Gastroesophageal sphincter (tissue), 4 donors: ENCODE results near the gene IL16. TPM values are rescaled to one million over a fixed set of nuclear protein-coding genes. Genes with fewer than 3 reads are reported as not detected.

ENCODE experiments used
- ATAC-seq: fragments of 150-250 bp; one replicate; pipeline ENCODE4 v1.9.1; 2016; ENCODE audit warnings: mild to moderate bottlenecking, moderate library complexity
- H3K27ac ChIP-seq, 4 donors: fragments of 200-600 bp; sonication (generic) in 3 of 4; 1 replicate in 3 of 4; 2 replicates in 1 of 4; pipeline ENCODE4 v1.5.1; 2016 to 2019
- H3K27me3 ChIP-seq: fragments of 200-600 bp; sonication (generic); one replicate; pipeline ENCODE4 v1.5.1; 2019
- H3K36me3 ChIP-seq, 2 donors: fragments of 200-600 bp; sonication (generic); one replicate each; pipeline ENCODE4 v1.5.1; 2019; ENCODE audit warnings: control low read depth in 1 of 2
- H3K4me1 ChIP-seq, 3 donors: fragments of 200-600 bp; sonication (generic); 1 replicate in 2 of 3; 2 replicates in 1 of 3; pipeline ENCODE4 v1.5.1; 2016 to 2019; ENCODE audit warnings: control low read depth in 2 of 3
- H3K4me3 ChIP-seq, 2 donors: fragments of 200-600 bp; sonication (generic); one replicate each; pipeline ENCODE4 v1.5.1; 2019; ENCODE audit warnings: mild to moderate bottlenecking in 1 of 2, moderate library complexity in 1 of 2
- H3K9me3 ChIP-seq, 3 donors: fragments of 200-600 bp; sonication (generic); one replicate each; pipeline ENCODE4 v1.5.1; 2017 to 2019; ENCODE audit warnings: control low read depth in 2 of 3
- EP300 ChIP-seq: sonication (generic); formaldehyde crosslinking; IDR thresholded peaks from one replicate; pipeline ENCODE4 v1.6.1; 2017; ENCODE audit warnings: antibody characterized with exemption, mild to moderate bottlenecking
- POLR2A ChIP-seq, 2 donors: fragments of 450-650 bp; IDR thresholded peaks; one replicate each; pipeline ENCODE4 v1.6.1; 2017; ENCODE audit warnings: antibody characterized with exemption in 2 of 2, mild to moderate bottlenecking in 2 of 2, moderate library complexity in 1 of 2
- POLR2AphosphoS5 ChIP-seq: sonication (generic); formaldehyde crosslinking; IDR thresholded peaks from one replicate; pipeline ENCODE4 v1.6.1; 2017; ENCODE audit warnings: antibody characterized with exemption
- WGBS, 2 donors: methylation state at CpG; one replicate each; pipeline ENCODE4 v1.1.5; 2018; ENCODE audit warnings: low coverage in 1 of 2; 5-methylcytosine and 5-hydroxymethylcytosine counted together
- total RNA-seq, 4 donors: library from RNA; depleted of rRNA; stranded (reverse); fragments of >200 nt; gene quantifications; one replicate each; pipeline ENCODE4 v1.1.0, GENCODE V29; 2016
- TF ChIP-seq, protein P1 (sequence below), 4 experiments: fragments of 200-600 bp in 2 of 4; fragments of 450-650 bp in 2 of 4; sonication (generic) in 1 of 4; IDR thresholded peaks; one replicate each; pipeline ENCODE4 v1.5.1; 2017 to 2019; ENCODE audit warnings: antibody characterized with exemption in 4 of 4, mild to moderate bottlenecking in 2 of 4, moderate library complexity in 2 of 4

Gene IL16
- total RNA-seq, 4 donors from 2014 or later = 15.0 to 35.2 (median 23.6) TPM

- TF ChIP-seq EP300 = no peak
- no peak for TF ChIP-seq POLR2A (IDR thresholded peaks at IDR 0.05)
- TF ChIP-seq POLR2AphosphoS5 = no peak
- TF ChIP-seq, protein P1, sequence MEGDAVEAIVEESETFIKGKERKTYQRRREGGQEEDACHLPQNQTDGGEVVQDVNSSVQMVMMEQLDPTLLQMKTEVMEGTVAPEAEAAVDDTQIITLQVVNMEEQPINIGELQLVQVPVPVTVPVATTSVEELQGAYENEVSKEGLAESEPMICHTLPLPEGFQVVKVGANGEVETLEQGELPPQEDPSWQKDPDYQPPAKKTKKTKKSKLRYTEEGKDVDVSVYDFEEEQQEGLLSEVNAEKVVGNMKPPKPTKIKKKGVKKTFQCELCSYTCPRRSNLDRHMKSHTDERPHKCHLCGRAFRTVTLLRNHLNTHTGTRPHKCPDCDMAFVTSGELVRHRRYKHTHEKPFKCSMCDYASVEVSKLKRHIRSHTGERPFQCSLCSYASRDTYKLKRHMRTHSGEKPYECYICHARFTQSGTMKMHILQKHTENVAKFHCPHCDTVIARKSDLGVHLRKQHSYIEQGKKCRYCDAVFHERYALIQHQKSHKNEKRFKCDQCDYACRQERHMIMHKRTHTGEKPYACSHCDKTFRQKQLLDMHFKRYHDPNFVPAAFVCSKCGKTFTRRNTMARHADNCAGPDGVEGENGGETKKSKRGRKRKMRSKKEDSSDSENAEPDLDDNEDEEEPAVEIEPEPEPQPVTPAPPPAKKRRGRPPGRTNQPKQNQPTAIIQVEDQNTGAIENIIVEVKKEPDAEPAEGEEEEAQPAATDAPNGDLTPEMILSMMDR (IDR thresholded peaks at IDR 0.05) = no peak
- Histone ChIP-seq H3K4me1 (peaks cover 0 to 26% (median 17%) of the 10 kb centered on the region in 3 donors), H3K9me3 (no peaks in the 10 kb centered on the region), H3K36me3 (peaks cover 0 to 61% of the 10 kb centered on the region in 2 donors), H3K27me3 (no peaks in the 10 kb centered on the region), H3K4me3 (no peak overlapping the region), H3K27ac (no peak overlapping the region)
- WGBS, 2 donors = 96 to 100% methylated on average over 1 to 13 of the region's 14 CpGs
- no peak for ATAC-seq
Observed at GRCh38 chr15:81315452-81316175, 118.9 kb downstream of the IL16 start.

- no peaks in the 10 kb centered on the region for H3K9me3 ChIP-seq
- no peaks in the 10 kb centered on the region for H3K27me3 ChIP-seq
- 89 to 100% methylated on average over 1 to 3 of the region's 3 CpGs for WGBS, 2 donors
- ATAC-seq = no peak
- H3K36me3 ChIP-seq = peaks cover 0 to 61% of the 10 kb centered on the region in 2 donors
- no peak overlapping the region for H3K27ac ChIP-seq
- no peak overlapping the region for H3K4me3 ChIP-seq
- TF ChIP-seq, protein P1 (IDR thresholded peaks at IDR 0.05) = no peak
- no peak for TF ChIP-seq POLR2AphosphoS5
- no peak for TF ChIP-seq EP300
- no peak for TF ChIP-seq POLR2A (IDR thresholded peaks at IDR 0.05)
- H3K4me1 ChIP-seq = peaks cover 0 to 21% (median 13%) of the 10 kb centered on the region in 3 donors
Observed at GRCh38 chr15:81316267-81316666, 119.6 kb downstream of the IL16 start.

DNA sequence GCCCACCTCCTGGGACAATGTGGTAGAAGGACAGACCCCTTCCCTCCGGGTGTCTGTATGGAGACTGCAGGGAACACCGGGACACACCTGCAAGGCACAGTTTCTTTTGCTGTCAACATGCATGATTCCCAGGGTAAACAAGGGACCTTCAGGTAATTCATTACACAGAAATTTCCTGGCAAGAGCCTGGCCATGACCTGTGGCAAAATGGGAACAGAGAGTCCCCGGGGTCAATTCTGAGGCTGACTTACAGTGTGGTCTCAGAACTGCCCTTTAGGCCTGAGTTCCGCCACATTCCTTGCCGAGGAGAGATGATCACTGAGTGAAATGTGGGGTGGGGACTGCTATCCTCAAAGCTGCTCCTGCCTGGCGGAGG is 121.0 kb downstream of the IL16 start:
- Histone ChIP-seq H3K4me3 (no peak overlapping the region), H3K9me3 (no peaks in the 10 kb centered on the region), H3K27me3 (no peaks in the 10 kb centered on the region), H3K27ac (no peak overlapping the region), H3K36me3 (peaks cover 0 to 57% of the 10 kb centered on the region in 2 donors), H3K4me1 (peaks cover 0 to 19% (median 6%) of the 10 kb centered on the region in 3 donors)
- no peak for TF ChIP-seq POLR2AphosphoS5
- no peak for TF ChIP-seq POLR2A (IDR thresholded peaks at IDR 0.05)
- no peak for TF ChIP-seq EP300
- TF ChIP-seq, protein P1 (IDR thresholded peaks at IDR 0.05) = no peak
- WGBS, 2 donors = 68% methylated on average over 3 of the region's 6 CpGs; no CpG with 5 or more reads in 1 of the 2 donors
- ATAC-seq = no peak

DNA sequence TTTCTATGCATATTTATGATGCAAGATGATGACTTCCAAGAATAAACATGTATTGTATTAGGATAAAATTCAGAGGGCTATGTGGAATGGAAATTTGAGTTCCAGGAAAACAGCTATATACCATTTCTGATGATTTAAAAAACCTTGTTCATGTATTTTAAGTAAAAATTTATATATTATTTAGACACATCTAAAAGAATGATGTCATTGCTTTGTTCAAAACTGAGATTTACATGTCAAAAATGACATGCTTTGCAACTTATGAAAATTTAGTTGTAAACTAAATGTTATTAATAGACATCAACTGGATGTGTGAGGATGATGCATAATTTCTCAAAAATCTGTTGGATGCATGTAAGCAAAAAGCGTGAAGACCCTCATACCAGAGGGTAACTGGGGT is 125.0 kb downstream of the IL16 start:
- WGBS, 2 donors = 93 to 100% methylated on average over 1 of the region's 1 CpG
- no peak for TF ChIP-seq EP300
- Histone ChIP-seq H3K4me3 (no peak overlapping the region), H3K9me3 (no peaks in the 10 kb centered on the region), H3K27me3 (no peaks in the 10 kb centered on the region), H3K36me3 (peaks cover 0 to 41% of the 10 kb centered on the region in 2 donors), H3K27ac (no peak overlapping the region), H3K4me1 (peaks cover 0 to 26% (median 0%) of the 10 kb centered on the region in 3 donors)
- no peak for ATAC-seq

DNA sequence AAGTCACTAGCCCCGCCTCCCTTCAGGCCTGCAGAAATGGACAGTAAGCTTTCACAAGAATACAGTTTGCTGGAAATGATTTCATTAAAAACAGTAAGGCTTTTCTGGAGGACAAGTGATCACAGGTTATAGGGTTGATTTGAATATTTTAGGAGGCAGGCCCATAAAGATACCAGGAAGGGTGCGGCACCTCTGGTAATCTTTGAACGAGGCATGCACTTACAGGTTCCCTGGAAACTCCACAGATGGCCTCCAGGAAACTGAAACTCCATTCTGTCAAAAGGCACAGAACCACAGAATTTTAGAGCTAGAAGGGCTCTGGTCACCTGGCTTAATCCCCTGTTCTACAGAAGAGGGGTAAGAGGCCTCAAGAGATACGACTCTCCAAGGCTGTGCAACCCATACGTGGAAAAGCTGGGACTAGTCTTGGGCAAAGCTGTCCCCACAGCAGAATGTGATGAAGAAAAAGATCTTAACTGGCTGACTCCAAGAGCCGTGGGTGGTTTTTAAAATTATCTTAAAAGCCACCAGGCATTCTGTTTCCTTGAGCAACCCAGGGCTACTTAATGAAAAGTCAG is 126.1 kb downstream of the IL16 start:
- TF ChIP-seq POLR2AphosphoS5 = no peak
- TF ChIP-seq POLR2A (IDR thresholded peaks at IDR 0.05) = no peak
- TF ChIP-seq, protein P1 (IDR thresholded peaks at IDR 0.05) = no peak
- no peak for TF ChIP-seq EP300
- Histone ChIP-seq H3K4me3 (peak overlapping the region in 1 of 2 donors; percentile 75), H3K36me3 (peaks cover 0 to 31% of the 10 kb centered on the region in 2 donors), H3K27ac (peak overlapping the region in 1 of 4 donors; percentile 7), H3K9me3 (no peaks in the 10 kb centered on the region), H3K27me3 (no peaks in the 10 kb centered on the region), H3K4me1 (peaks cover 0 to 26% (median 0%) of the 10 kb centered on the region in 3 donors)
- WGBS, 2 donors = 48 to 64% methylated on average over 5 of the region's 6 CpGs
- no peak for ATAC-seq
